Measurements from ENCODE around the gene SDK2. TPM values are rescaled to one million over a fixed set of nuclear protein-coding genes. Genes with fewer than 3 reads are reported as not detected.
A peak's percentile ranks its signal among the peaks of the same experiment; 100 is the strongest.

Gene SDK2
- total and polyA plus RNA-seq, 8 donors: 0.04 to 0.31 (median 0.17) TPM

GRCh38 chr17:73365301-73365874 lies 278.9 kb downstream of the SDK2 start:
- ATAC-seq (no peak), DNase-seq (peak in 1 of 6 donors; percentile 38), FAIRE-seq (no peak)
- Histone ChIP-seq H3K27me3 (no peaks in the 10 kb centered on the region), H3K9me3 (no peaks in the 10 kb centered on the region), H3K36me3 (no peaks in the 10 kb centered on the region), H3K4me3 (no peak overlapping the region), H3K4me1 (peaks cover 0 to 8% (median 4%) of the 10 kb centered on the region in 3 donors), H3K27ac (no peak overlapping the region)
- 58 to 72% methylated on average over 20 of the region's 20 CpGs for WGBS, 2 donors
- TF ChIP-seq CTCF (IDR thresholded peaks at IDR 0.05): no peak
- intact Hi-C loops (cut with DNase I): loop anchor here in 2 of 3 donors (5.0 to 10.0 kb wide), 3 partner anchors 51 to 641 kb away; partner anchors contain the start of gene CDC42EP4 (in 1 of the 2)

GRCh38 chr17:73364155-73364522 lies 280.1 kb downstream of the SDK2 start:
- TF ChIP-seq CTCF (IDR thresholded peaks at IDR 0.05): no peak
- Histone ChIP-seq H3K27ac (peak overlapping the region in 2 of 4 donors; percentile 29 to 64), H3K4me1 (peaks cover 0 to 9% (median 3%) of the 10 kb centered on the region in 3 donors), H3K4me3 (no peak overlapping the region), H3K27me3 (no peaks in the 10 kb centered on the region), H3K9me3 (no peaks in the 10 kb centered on the region), H3K36me3 (no peaks in the 10 kb centered on the region)
- 83 to 92% methylated on average over 4 of the region's 4 CpGs for WGBS, 2 donors
- ATAC-seq: no peak
- no peak for DNase-seq
- FAIRE-seq: no peak
- intact Hi-C loops (cut with DNase I): loop anchor here in 2 of 3 donors (10.0 kb wide), 2 partner anchors 49 to 639 kb away; partner anchors contain the start of gene CDC42EP4 (in 1 of the 2)

- FAIRE-seq (no peak), ATAC-seq (peak in 3 of 4 donors; percentile 42 to 63 (median 51)), DNase-seq (peak in 3 of 6 donors; percentile 43 to 54 (median 54))
- Histone ChIP-seq H3K27ac (peak overlapping the region; percentile 29 to 64 (median 48)), H3K27me3 (no peaks in the 10 kb centered on the region), H3K4me1 (peaks cover 0 to 9% (median 0%) of the 10 kb centered on the region in 3 donors), H3K36me3 (no peaks in the 10 kb centered on the region), H3K4me3 (no peak overlapping the region), H3K9me3 (no peaks in the 10 kb centered on the region)
- 53 to 55% methylated on average over 8 of the region's 8 CpGs for WGBS, 2 donors
- no peak for TF ChIP-seq CTCF (IDR thresholded peaks at IDR 0.05)
- intact Hi-C loops (cut with DNase I): loop anchor here in 2 of 3 donors (10.0 kb wide), 2 partner anchors 49 to 639 kb away; partner anchors contain the start of gene CDC42EP4 (in 1 of the 2)
Measured at GRCh38 chr17:73363442-73364154, 280.6 kb downstream of the SDK2 start.

GRCh38 chr17:73362697-73363096 lies 281.5 kb downstream of the SDK2 start:
- TF ChIP-seq CTCF (IDR thresholded peaks at IDR 0.05): no peak
- FAIRE-seq: no peak
- intact Hi-C loops (cut with DNase I): loop anchor here in 2 of 3 donors (10.0 kb wide), 2 partner anchors 48 to 638 kb away; partner anchors contain the start of gene CDC42EP4 (in 1 of the 2)
- no peak for ATAC-seq
- no peak overlapping the region for H3K27ac ChIP-seq
- peaks cover 0 to 9% (median 0%) of the 10 kb centered on the region in 3 donors for H3K4me1 ChIP-seq
- no peak for DNase-seq
- no peaks in the 10 kb centered on the region for H3K36me3 ChIP-seq
- H3K4me3 ChIP-seq: no peak overlapping the region
- WGBS, 2 donors: 85 to 89% methylated on average over 11 of the region's 11 CpGs
- no peaks in the 10 kb centered on the region for H3K27me3 ChIP-seq
- H3K9me3 ChIP-seq: no peaks in the 10 kb centered on the region
